GM12878 (cell line): ENCODE data around the gene PRSS35. TPM values are rescaled to one million over a fixed set of nuclear protein-coding genes. Genes with fewer than 3 reads are reported as not detected.

Source experiments
- ATAC-seq: fragments of 200-7000 bp; cut with Tn5 transposase; 3 replicates; pipeline ENCODE4 v1.9.1; 2020; ENCODE audit warnings: mild to moderate bottlenecking, moderate library complexity
- BruUV-seq: library from RNA; stranded (reverse); fragments of 400-500 nt; replicated peaks from 2 replicates; lab custom pipeline; 2021; lab: Mats Ljungman, UMichigan
- CTCF ChIA-PET: fragments of 300-600 bp; sonication (Branson Sonifier 250); formaldehyde crosslinking; extraction: SDS; loops from one replicate; lab custom pipeline; 2021; ENCODE audit warnings: inconsistent platforms; lab: Yijun Ruan, JAX
- POLR2A ChIA-PET: fragments of 350-600 bp; formaldehyde crosslinking; extraction: SDS; loops from one replicate; lab custom pipeline; 2021; ENCODE audit warnings: inconsistent platforms; lab: Charles Lee
- RAD21 ChIA-PET: fragments of 300-600 bp; sonication (Branson Sonifier 250); formaldehyde crosslinking; loops from one replicate; lab custom pipeline; 2023; ENCODE audit warnings: antibody characterized with exemption; ENCODE audit not compliant: unreplicated experiment; lab: Charles Lee
- SMC1A ChIA-PET: fragments of 300-600 bp; sonication (Branson Sonifier 250); formaldehyde crosslinking; loops from one replicate; lab custom pipeline; 2023; ENCODE audit not compliant: unreplicated experiment, uncharacterized antibody; lab: Charles Lee
- DNase-seq: peaks from one replicate; pipeline ENCODE4 v3.0.0-alpha.2; 2011; ENCODE audit warnings: low read depth, low spot score
- FAIRE-seq: peaks from 3 replicates; lab custom pipeline; 2011; peaks lifted over from hg19 to GRCh38; lab: Jason Lieb, UNC
- H2AFZ ChIP-seq: 2 replicates; pipeline ENCODE4 v1.6.0; 2011; ENCODE audit warnings: low read depth, low read length, control low read depth; ENCODE audit not compliant: control insufficient read depth
- H3K27ac ChIP-seq: 2 replicates; pipeline ENCODE4 v1.5.1; 2011; ENCODE audit warnings: control low read depth; ENCODE audit not compliant: control insufficient read depth, insufficient read depth
- H3K27me3 ChIP-seq, 2 experiments: replicated peaks in 1 of 2; 2 replicates each; pipeline versions ENCODE4 v1.6.0 to v1.6.1; 2011; ENCODE audit warnings: low read length in 1 of 2; ENCODE audit not compliant: control insufficient read depth in 2 of 2, insufficient read depth in 2 of 2
- H3K36me3 ChIP-seq, 2 experiments: 2 replicates each; pipeline ENCODE4 v1.5.1; 2011; ENCODE audit warnings: low read length in 1 of 2; ENCODE audit not compliant: control insufficient read depth in 2 of 2, insufficient read depth in 2 of 2
- H3K4me1 ChIP-seq: 2 replicates; pipeline ENCODE4 v1.6.1; 2011; ENCODE audit warnings: mild to moderate bottlenecking, low read length, moderate library complexity, mixed read lengths; ENCODE audit not compliant: control insufficient read depth, insufficient read depth
- H3K4me2 ChIP-seq: 2 replicates; pipeline ENCODE4 v1.6.0; 2011; ENCODE audit warnings: control low read depth; ENCODE audit not compliant: control insufficient read depth, insufficient read depth
- H3K4me3 ChIP-seq: fragments of 200-600 bp; sonication (generic); 2 replicates; pipeline ENCODE4 v1.5.1; 2016
- H3K79me2 ChIP-seq: 2 replicates; pipeline ENCODE4 v1.6.0; 2011; ENCODE audit warnings: low read length; ENCODE audit not compliant: control insufficient read depth, insufficient read depth
- H3K9ac ChIP-seq: 2 replicates; pipeline ENCODE4 v1.8.0; 2011; ENCODE audit warnings: low read length, control low read depth, mixed read lengths; ENCODE audit not compliant: control insufficient read depth, insufficient read depth
- H3K9me3 ChIP-seq: replicated peaks from 3 replicates; pipeline ENCODE4 v1.5.1; 2011; ENCODE audit warnings: mild to moderate bottlenecking, low read length; ENCODE audit not compliant: control insufficient read depth, insufficient read depth
- H4K20me1 ChIP-seq: 2 replicates; pipeline ENCODE4 v1.6.0; 2011; ENCODE audit not compliant: control insufficient read depth, insufficient read depth
- HDAC6 ChIP-seq: fragments of 200-600 bp; sonication (generic); IDR thresholded peaks from one replicate; pipeline ENCODE4 v1.8.0; 2017; ENCODE audit warnings: antibody characterized with exemption; ENCODE audit not compliant: unreplicated experiment
- IKZF2 ChIP-seq, 2 experiments: fragments of 450-650 bp; IDR thresholded peaks; 2 replicates each; pipeline ENCODE4 v1.6.1; 2017; ENCODE audit warnings: mild to moderate bottlenecking in 2 of 2, moderate library complexity in 2 of 2
- PML ChIP-seq: IDR thresholded peaks from 2 replicates; pipeline ENCODE4 v1.6.1; 2012; ENCODE audit warnings: low read length, inconsistent platforms
- RAD21 ChIP-seq: IDR thresholded peaks from 2 replicates; pipeline ENCODE4 v1.6.1; 2011; ENCODE audit warnings: mild to moderate bottlenecking, low read depth, low read length, moderate library complexity; ENCODE audit not compliant: insufficient read depth
- SMC3 ChIP-seq: IDR thresholded peaks from 2 replicates; pipeline ENCODE4 v1.6.1; 2011; ENCODE audit warnings: low read length, improper control_type of control experiment, borderline replicate concordance
- SUPT20H ChIP-seq: IDR thresholded peaks from 2 replicates; pipeline ENCODE4 v1.6.1; 2011; ENCODE audit warnings: low read depth, mild to moderate bottlenecking, low read length, moderate library complexity, borderline replicate concordance; ENCODE audit not compliant: control insufficient read depth
- WGBS: methylation state at CpG from one replicate; pipeline ENCODE4 v1.1.6; 2016; ENCODE audit warnings: low lambda C conversion rate; ENCODE audit not compliant: insufficient replicate concordance, insufficient coverage; ENCODE audit errors: missing lambda C conversion rate; 5-methylcytosine and 5-hydroxymethylcytosine counted together
- in situ Hi-C: fragments of 300-500 bp; cut with MboI; formaldehyde crosslinking; loops from 9 replicates; pipeline ENCODE4 v1.14.3; 2018; ENCODE audit warnings: mixed read lengths
- intact Hi-C: fragments of 100-400 bp; cut with micrococcal nuclease; formaldehyde crosslinking; loops from one replicate; pipeline ENCODE4 v1.14.2; 2022; ENCODE audit not compliant: unreplicated experiment
- polyA plus RNA-seq, 11 experiments: library from polyadenylated mRNA; depleted of rRNA in 4 of 11; unstranded in 6 of 11; stranded (reverse) in 5 of 11; fragments of >200 nt; fragmentation: Nextera tagmentation in 4 of 11; fragmentation: Illumina TruSeq in 1 of 11; extraction: Ambion mirVana in 4 of 11; extraction: Trizol in 1 of 11; gene quantifications; 1 replicate in 1 of 11; 2 replicates in 10 of 11; pipeline versions ENCODE4 v1.2.1 to v1.2.3, GENCODE V29; 2011 to 2016; ENCODE audit warnings: inconsistent platforms in 2 of 11, missing spikeins in 2 of 11, low read depth in 1 of 11
- total RNA-seq, 4 experiments: library from RNA; depleted of rRNA in 3 of 4; stranded (reverse); fragments of >200 nt in 3 of 4; fragmentation: Illumina TruSeq in 1 of 4; extraction: Trizol in 1 of 4; gene quantifications; 2 replicates each; pipeline versions ENCODE4 v1.2.1 to v1.2.3, GENCODE V29; 2013 to 2021
- TF ChIP-seq, protein P1 (sequence below), 3 experiments: IDR thresholded peaks in 2 of 3; conservative IDR thresholded peaks in 1 of 3; 2 replicates each; pipeline ENCODE4 v1.5.1; 2011; ENCODE audit warnings: low read depth in 3 of 3, low read length in 3 of 3, mild to moderate bottlenecking in 3 of 3, control low read depth in 2 of 3, moderate library complexity in 2 of 3, inconsistent platforms in 1 of 3, mixed read lengths in 1 of 3; ENCODE audit not compliant: control insufficient read depth in 2 of 3, insufficient read depth in 1 of 3; ENCODE audit errors: extremely low read depth in 1 of 3
- TF ChIP-seq, protein P2 (sequence below): IDR thresholded peaks from 2 replicates; pipeline ENCODE4 v1.6.1; 2012; ENCODE audit warnings: improper control_type of control experiment, low read depth, low read length; ENCODE audit not compliant: insufficient replicate concordance

PRSS35 gene
- total and polyA plus RNA-seq, 10 of the 15 experiments (the other 5 are each of a cell fraction or from before 2014, with no cell fraction given): not detected

DNA sequence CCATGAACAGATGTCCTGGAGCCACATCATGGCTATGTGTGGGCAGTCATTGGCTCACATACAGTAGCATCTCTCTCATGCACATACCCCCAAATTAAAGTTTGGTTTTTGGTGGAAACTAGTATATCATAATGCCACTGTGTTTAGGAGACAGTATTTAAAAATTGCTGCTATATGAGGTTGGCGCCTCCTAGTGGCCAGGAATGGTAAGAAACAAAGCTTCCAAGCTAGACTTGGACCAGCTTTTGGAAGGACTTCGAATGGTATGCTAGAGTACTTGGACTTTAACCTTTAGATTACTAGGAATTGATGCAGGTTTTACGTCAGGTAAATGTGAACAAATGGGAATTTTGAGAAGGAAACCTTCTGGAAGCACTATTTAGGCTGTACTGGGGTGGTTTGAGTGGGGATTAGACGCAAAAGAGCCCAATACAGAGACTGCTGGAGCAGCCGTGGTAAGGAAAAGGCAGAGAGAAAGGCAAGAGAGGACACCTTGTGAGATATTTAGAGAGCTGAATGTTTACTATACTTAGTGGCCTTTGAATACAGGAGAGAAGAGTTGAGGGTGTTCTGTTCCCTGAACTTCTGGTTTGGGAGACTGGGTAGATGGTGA is 23.8 kb downstream of the PRSS35 start:
- TF ChIP-seq, protein P1, sequence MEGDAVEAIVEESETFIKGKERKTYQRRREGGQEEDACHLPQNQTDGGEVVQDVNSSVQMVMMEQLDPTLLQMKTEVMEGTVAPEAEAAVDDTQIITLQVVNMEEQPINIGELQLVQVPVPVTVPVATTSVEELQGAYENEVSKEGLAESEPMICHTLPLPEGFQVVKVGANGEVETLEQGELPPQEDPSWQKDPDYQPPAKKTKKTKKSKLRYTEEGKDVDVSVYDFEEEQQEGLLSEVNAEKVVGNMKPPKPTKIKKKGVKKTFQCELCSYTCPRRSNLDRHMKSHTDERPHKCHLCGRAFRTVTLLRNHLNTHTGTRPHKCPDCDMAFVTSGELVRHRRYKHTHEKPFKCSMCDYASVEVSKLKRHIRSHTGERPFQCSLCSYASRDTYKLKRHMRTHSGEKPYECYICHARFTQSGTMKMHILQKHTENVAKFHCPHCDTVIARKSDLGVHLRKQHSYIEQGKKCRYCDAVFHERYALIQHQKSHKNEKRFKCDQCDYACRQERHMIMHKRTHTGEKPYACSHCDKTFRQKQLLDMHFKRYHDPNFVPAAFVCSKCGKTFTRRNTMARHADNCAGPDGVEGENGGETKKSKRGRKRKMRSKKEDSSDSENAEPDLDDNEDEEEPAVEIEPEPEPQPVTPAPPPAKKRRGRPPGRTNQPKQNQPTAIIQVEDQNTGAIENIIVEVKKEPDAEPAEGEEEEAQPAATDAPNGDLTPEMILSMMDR (IDR thresholded peaks at IDR 0.05 in 2 of 3, conservative IDR thresholded peaks at IDR 0.05 in 1 of 3; ENCODE audit: control insufficient read depth in 2 of 3, extremely low read depth in 1 of 3, insufficient read depth in 1 of 3, low read depth in 3 of 3, low read length in 3 of 3): peak; percentile 71 to 89 (median 87)
- TF ChIP-seq SUPT20H (no peak), HDAC6 (no peak), RAD21 (peak; percentile 53), SMC3 (peak; percentile 44; the same call in 1 of the 2 replicates), PML (no peak), IKZF2 (IDR thresholded peaks at IDR 0.05) (no peak)
- TF ChIP-seq, protein P2, sequence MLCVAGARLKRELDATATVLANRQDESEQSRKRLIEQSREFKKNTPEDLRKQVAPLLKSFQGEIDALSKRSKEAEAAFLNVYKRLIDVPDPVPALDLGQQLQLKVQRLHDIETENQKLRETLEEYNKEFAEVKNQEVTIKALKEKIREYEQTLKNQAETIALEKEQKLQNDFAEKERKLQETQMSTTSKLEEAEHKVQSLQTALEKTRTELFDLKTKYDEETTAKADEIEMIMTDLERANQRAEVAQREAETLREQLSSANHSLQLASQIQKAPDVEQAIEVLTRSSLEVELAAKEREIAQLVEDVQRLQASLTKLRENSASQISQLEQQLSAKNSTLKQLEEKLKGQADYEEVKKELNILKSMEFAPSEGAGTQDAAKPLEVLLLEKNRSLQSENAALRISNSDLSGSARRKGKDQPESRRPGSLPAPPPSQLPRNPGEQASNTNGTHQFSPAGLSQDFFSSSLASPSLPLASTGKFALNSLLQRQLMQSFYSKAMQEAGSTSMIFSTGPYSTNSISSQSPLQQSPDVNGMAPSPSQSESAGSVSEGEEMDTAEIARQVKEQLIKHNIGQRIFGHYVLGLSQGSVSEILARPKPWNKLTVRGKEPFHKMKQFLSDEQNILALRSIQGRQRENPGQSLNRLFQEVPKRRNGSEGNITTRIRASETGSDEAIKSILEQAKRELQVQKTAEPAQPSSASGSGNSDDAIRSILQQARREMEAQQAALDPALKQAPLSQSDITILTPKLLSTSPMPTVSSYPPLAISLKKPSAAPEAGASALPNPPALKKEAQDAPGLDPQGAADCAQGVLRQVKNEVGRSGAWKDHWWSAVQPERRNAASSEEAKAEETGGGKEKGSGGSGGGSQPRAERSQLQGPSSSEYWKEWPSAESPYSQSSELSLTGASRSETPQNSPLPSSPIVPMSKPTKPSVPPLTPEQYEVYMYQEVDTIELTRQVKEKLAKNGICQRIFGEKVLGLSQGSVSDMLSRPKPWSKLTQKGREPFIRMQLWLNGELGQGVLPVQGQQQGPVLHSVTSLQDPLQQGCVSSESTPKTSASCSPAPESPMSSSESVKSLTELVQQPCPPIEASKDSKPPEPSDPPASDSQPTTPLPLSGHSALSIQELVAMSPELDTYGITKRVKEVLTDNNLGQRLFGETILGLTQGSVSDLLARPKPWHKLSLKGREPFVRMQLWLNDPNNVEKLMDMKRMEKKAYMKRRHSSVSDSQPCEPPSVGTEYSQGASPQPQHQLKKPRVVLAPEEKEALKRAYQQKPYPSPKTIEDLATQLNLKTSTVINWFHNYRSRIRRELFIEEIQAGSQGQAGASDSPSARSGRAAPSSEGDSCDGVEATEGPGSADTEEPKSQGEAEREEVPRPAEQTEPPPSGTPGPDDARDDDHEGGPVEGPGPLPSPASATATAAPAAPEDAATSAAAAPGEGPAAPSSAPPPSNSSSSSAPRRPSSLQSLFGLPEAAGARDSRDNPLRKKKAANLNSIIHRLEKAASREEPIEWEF: peak; percentile 25
- intact Hi-C loops: no loop called here
- Histone ChIP-seq H3K79me2 (no peaks in the 10 kb centered on the region), H2AFZ (no peak overlapping the region), H3K27ac (no peak overlapping the region), H4K20me1 (no peaks in the 10 kb centered on the region), H3K9ac (no peak overlapping the region), H3K4me3 (no peak overlapping the region), H3K4me2 (no peak overlapping the region), H3K27me3 (no peaks in the 10 kb centered on the region), H3K4me1 (no peaks in the 10 kb centered on the region), H3K9me3 (no peaks in the 10 kb centered on the region), H3K36me3 (no peaks in the 10 kb centered on the region)
- ChIA-PET SMC1A (interaction anchor here (0.6 to 1.3 kb wide), 9 partner anchors 9 to 470 kb away, joined by 3 to 21 read pairs (median 4); partner anchors contain the start of genes DOP1A and UBE3D), CTCF (interaction anchor here (0.6 to 1.7 kb wide), 32 partner anchors 9 to 471 kb away, joined by 3 to 19 read pairs (median 4); partner anchors contain the start of genes DOP1A and PRSS35), POLR2A (no interaction called here), RAD21 (interaction anchor here (0.7 to 1.3 kb wide), 6 partner anchors 11 to 469 kb away, joined by 3 to 14 read pairs (median 3); no protein-coding TSS in a partner anchor)
- FAIRE-seq (peak; percentile 85), DNase-seq (peak; percentile 8), ATAC-seq (peak; percentile 86)
- WGBS: 17% methylated on average over 5 of the region's 5 CpGs
- in situ Hi-C loops: no loop called here
- BruUV-seq: no TSS peak
